Stimulated activated CD8-positive, alpha-beta memory T cell treated with anti-CD3 and anti-CD28 coated beads, Interleukin-4, amount 100 ng/mL, for 4 hours (primary cell): ENCODE measurements around the gene RET.

Experiments used
- DNase-seq, 2 donors: peaks; one replicate each; pipeline ENCODE4 v3.0.0-alpha.2; 2020; ENCODE audit warnings: low read depth in 2 of 2, low spot score in 1 of 2

RET gene

GRCh38 chr10:43106256-43107091 is 29.6 kb downstream of the RET start:
- DNase-seq = no peak

GRCh38 chr10:43108951-43109350 is 32.1 kb downstream of the RET start:
- DNase-seq = no peak

GRCh38 chr10:43109671-43110249 is 32.9 kb downstream of the RET start:
- no peak for DNase-seq

- no peak for DNase-seq
Measured at GRCh38 chr10:43110338-43111071, 33.6 kb downstream of the RET start.

GRCh38 chr10:43111101-43111500 is 34.2 kb downstream of the RET start:
- no peak for DNase-seq

- no peak for DNase-seq
Measured at GRCh38 chr10:43111921-43112607, 35.2 kb downstream of the RET start.

GRCh38 chr10:43112608-43112961 is 35.7 kb downstream of the RET start:
- no peak for DNase-seq

GRCh38 chr10:43113201-43114087 is 36.6 kb downstream of the RET start:
- DNase-seq = no peak

- no peak for DNase-seq
Measured at GRCh38 chr10:43114088-43114742, 37.3 kb downstream of the RET start.

GRCh38 chr10:43114743-43115611 is 38.1 kb downstream of the RET start:
- DNase-seq = no peak

GRCh38 chr10:43115881-43116595 is 39.2 kb downstream of the RET start:
- no peak for DNase-seq

- no peak for DNase-seq
Measured at GRCh38 chr10:43116596-43116995, 39.7 kb downstream of the RET start.

GRCh38 chr10:43117031-43117776 is 40.3 kb downstream of the RET start:
- no peak for DNase-seq

GRCh38 chr10:43117777-43118583 is 41.1 kb downstream of the RET start:
- no peak for DNase-seq

- DNase-seq = no peak
Measured at GRCh38 chr10:43118631-43119415, 42.0 kb downstream of the RET start.

- DNase-seq = no peak
Measured at GRCh38 chr10:43119416-43120115, 42.7 kb downstream of the RET start.
